Endothelial cell of umbilical vein (primary cell): ENCODE data around the gene OR1M1. TPM values are rescaled to one million over a fixed set of nuclear protein-coding genes. Genes with fewer than 3 reads are reported as not detected.
"Not testable (repeated sequence)": the region's sequence is repeated elsewhere in the genome, so short reads cannot be mapped to it uniquely, and the experiment has no call there.

Source experiments
- BruUV-seq: library from RNA; stranded (reverse); fragments of 400-500 nt; replicated peaks from 2 replicates; lab custom pipeline; 2021; lab: Mats Ljungman, UMichigan
- CTCF ChIA-PET: fragments of 300-600, 350-600 bp; sonication (Branson Sonifier 250); formaldehyde crosslinking; loops from one replicate; lab custom pipeline; 2021; ENCODE audit warnings: antibody characterized with exemption, inconsistent platforms; lab: Charles Lee
- POLR2A ChIA-PET: fragments of 300-600, 350-600 bp; sonication (Branson Sonifier 250); formaldehyde crosslinking; loops from one replicate; lab custom pipeline; 2021; ENCODE audit warnings: antibody characterized with exemption, inconsistent platforms; lab: Charles Lee
- DNase-seq: peaks from one replicate; pipeline ENCODE4 v3.0.0-alpha.2; 2011; ENCODE audit warnings: low read depth, low spot score
- FAIRE-seq: peaks from 2 replicates; lab custom pipeline; 2011; peaks lifted over from hg19 to GRCh38; lab: Jason Lieb, UNC
- H2AFZ ChIP-seq: 2 replicates; pipeline ENCODE4 v1.6.0; 2012; ENCODE audit warnings: low read depth, low read length, control low read depth, inconsistent platforms
- H3K27ac ChIP-seq: 2 replicates; pipeline ENCODE4 v1.5.1; 2011; ENCODE audit warnings: low read depth, mild to moderate bottlenecking, control low read depth, low read length, moderate library complexity; ENCODE audit not compliant: insufficient read depth
- H3K27me3 ChIP-seq, 2 experiments: 2 replicates each; pipeline versions ENCODE4 v1.6.0 to v1.6.1; 2011; ENCODE audit warnings: low read length in 2 of 2, mixed read lengths in 1 of 2; ENCODE audit not compliant: control insufficient read depth in 2 of 2, insufficient read depth in 2 of 2
- H3K36me3 ChIP-seq, 2 experiments: 2 replicates in 1 of 2; 3 replicates in 1 of 2; pipeline ENCODE4 v1.5.1; 2011; ENCODE audit warnings: low read length in 2 of 2, mild to moderate bottlenecking in 1 of 2, moderate library complexity in 1 of 2; ENCODE audit not compliant: control insufficient read depth in 2 of 2, insufficient read depth in 2 of 2; ENCODE audit errors: extremely low read depth in 1 of 2
- H3K4me1 ChIP-seq: 3 replicates; pipeline ENCODE4 v1.5.1; 2011; ENCODE audit warnings: mild to moderate bottlenecking, low read length; ENCODE audit not compliant: control insufficient read depth, insufficient read depth; ENCODE audit errors: extremely low read depth
- H3K4me2 ChIP-seq: 2 replicates; pipeline ENCODE4 v1.6.1; 2011; ENCODE audit warnings: low read length, control low read depth, mixed read lengths; ENCODE audit not compliant: insufficient read depth
- H3K4me3 ChIP-seq, 3 experiments: fragments of 200-600 bp in 1 of 3; sonication (generic), shearing (Covaris generic) in 1 of 3; replicated peaks in 1 of 3; 2 replicates each; pipeline ENCODE4 v1.5.1; 2011 to 2016; ENCODE audit warnings: control low read depth in 3 of 3, low read length in 3 of 3, mild to moderate bottlenecking in 2 of 3, inconsistent platforms in 1 of 3, low read depth in 1 of 3, moderate library complexity in 1 of 3; ENCODE audit not compliant: insufficient read depth in 1 of 3
- H3K79me2 ChIP-seq: 2 replicates; pipeline ENCODE4 v1.6.0; 2012; ENCODE audit warnings: low read length, inconsistent platforms; ENCODE audit not compliant: control insufficient read depth, insufficient read depth
- H3K9ac ChIP-seq: replicated peaks from 2 replicates; pipeline ENCODE3; 2011; ENCODE audit warnings: low read length, control low read depth; ENCODE audit not compliant: insufficient read depth; ENCODE audit errors: extremely low read depth
- H3K9me1 ChIP-seq: replicated peaks from 3 replicates; pipeline ENCODE4 v1.6.0; 2011; ENCODE audit warnings: mild to moderate bottlenecking, low read length; ENCODE audit not compliant: control insufficient read depth, insufficient read depth; ENCODE audit errors: extremely low read depth
- H3K9me3 ChIP-seq: replicated peaks from 2 replicates; pipeline ENCODE4 v1.5.1; 2012; ENCODE audit warnings: low read length, inconsistent platforms; ENCODE audit not compliant: control insufficient read depth, insufficient read depth
- H4K20me1 ChIP-seq: replicated peaks from 2 replicates; pipeline ENCODE3; 2011; ENCODE audit warnings: mild to moderate bottlenecking, low read length; ENCODE audit not compliant: control insufficient read depth, insufficient read depth; ENCODE audit errors: extremely low read depth
- EZH2 ChIP-seq: IDR thresholded peaks from 2 replicates; pipeline ENCODE4 v1.6.1; 2012; ENCODE audit warnings: borderline replicate concordance, low read depth, mild to moderate bottlenecking, moderate library complexity, low read length, inconsistent platforms; ENCODE audit not compliant: severe bottlenecking
- FOS ChIP-seq: IDR thresholded peaks from 2 replicates; pipeline ENCODE4 v1.6.1; 2011; ENCODE audit warnings: mild to moderate bottlenecking, low read length, moderate library complexity, borderline replicate concordance; ENCODE audit not compliant: insufficient read depth
- GATA2 ChIP-seq: IDR thresholded peaks from 2 replicates; pipeline ENCODE4 v1.7.0; 2011; ENCODE audit warnings: low read depth, mild to moderate bottlenecking, moderate library complexity, mixed read lengths, low read length; ENCODE audit not compliant: insufficient read length, insufficient read depth
- JUN ChIP-seq: IDR thresholded peaks from 2 replicates; pipeline ENCODE4 v1.6.1; 2011; ENCODE audit warnings: borderline replicate concordance, low read depth; ENCODE audit not compliant: insufficient read length, insufficient read depth
- MYC ChIP-seq: IDR thresholded peaks from one replicate; pipeline ENCODE4 v1.6.1; 2011; ENCODE audit warnings: mild to moderate bottlenecking, low read depth, low read length
- POLR2A ChIP-seq: IDR thresholded peaks from 2 replicates; pipeline ENCODE4 v1.6.1; 2012; ENCODE audit warnings: low read depth, mild to moderate bottlenecking, control low read depth, low read length
- POLR2AphosphoS5 ChIP-seq: IDR thresholded peaks from 2 replicates; pipeline ENCODE4 v1.6.1; 2012; ENCODE audit warnings: low read depth, mild to moderate bottlenecking, control low read depth, low read length, moderate library complexity; ENCODE audit not compliant: insufficient read depth
- dilution Hi-C: fragments of 300-500 bp; cut with MboI; formaldehyde crosslinking; loops from one replicate; pipeline ENCODE4 v1.15.0; 2019; ENCODE audit warnings: low sequenced_read_pairs; ENCODE audit not compliant: extremely low pct_ligation_motif_present
- intact Hi-C: fragments of 100-400 bp; cut with micrococcal nuclease; formaldehyde crosslinking; loops from one replicate; pipeline ENCODE4 v1.10.0; 2022
- polyA plus RNA-seq, 4 experiments: library from polyadenylated mRNA; depleted of rRNA in 3 of 4; stranded (reverse) in 3 of 4; unstranded in 1 of 4; fragments of >200 nt; gene quantifications; 2 replicates each; pipeline versions ENCODE4 v1.2.1 to v1.2.3, GENCODE V29; 2011 to 2012; ENCODE audit warnings: missing spikeins in 1 of 4
- total RNA-seq: library from RNA; stranded (reverse); gene quantifications from 2 replicates; pipeline ENCODE4 v1.2.3, GENCODE V29; 2021
- TF ChIP-seq, protein P1 (sequence below), 2 donors: IDR thresholded peaks; 1 replicate in 1 of 2; 2 replicates in 1 of 2; pipeline ENCODE4 v1.5.1; 2011; ENCODE audit warnings: low read length in 2 of 2, mild to moderate bottlenecking in 2 of 2, moderate library complexity in 2 of 2, control low read depth in 1 of 2, inconsistent platforms in 1 of 2, low read depth in 1 of 2; ENCODE audit not compliant: insufficient read depth in 1 of 2; ENCODE audit errors: extremely low read depth in 1 of 2
- TF ChIP-seq, protein P2 (sequence below): IDR thresholded peaks from 2 replicates; pipeline ENCODE4 v1.6.1; 2011; ENCODE audit not compliant: insufficient read depth, insufficient read length

OR1M1 gene
- total and polyA plus RNA-seq, 2 donors (not counting 3 experiments of a cell fraction or from before 2014, with no cell fraction given): not detected

DNA sequence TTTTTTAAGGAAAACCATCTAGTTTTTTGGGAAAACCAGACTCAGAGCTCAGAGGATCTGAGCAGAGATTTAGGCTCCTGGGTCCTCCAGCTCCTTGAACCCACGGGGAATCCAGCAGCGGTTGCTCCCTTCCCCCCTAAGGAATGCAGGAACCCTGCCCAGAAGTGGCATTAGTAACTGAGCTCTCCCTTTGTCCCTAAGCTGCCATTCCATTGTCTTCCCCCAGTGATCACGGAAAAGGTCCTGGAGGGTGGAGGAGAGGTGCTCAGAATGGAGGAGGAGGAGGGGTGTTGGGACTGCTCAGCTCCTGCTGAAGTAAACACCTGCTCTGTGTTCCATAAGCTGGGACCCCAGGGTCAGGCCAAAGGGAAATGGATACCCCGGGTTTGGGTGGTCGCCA lies 16.8 kb upstream of the OR1M1 start:
- CTCF ChIA-PET: interaction anchor here (1.1 kb wide), 1 partner anchor 416 kb away, joined by 3 read pairs; no protein-coding TSS in a partner anchor
- no peak overlapping the region for H3K4me2 ChIP-seq
- H3K79me2 ChIP-seq: no peaks in the 10 kb centered on the region
- H3K4me1 ChIP-seq: peaks cover under 1% of the 10 kb centered on the region
- H3K27me3 ChIP-seq: no peaks in the 10 kb centered on the region
- POLR2A ChIA-PET: no interaction called here
- H3K9ac ChIP-seq: no peak overlapping the region
- FAIRE-seq (no peak), DNase-seq (no peak)
- no peak overlapping the region for H3K27ac ChIP-seq
- no peak overlapping the region for H2AFZ ChIP-seq
- intact Hi-C loops: no loop called here
- H3K9me3 ChIP-seq: no peaks in the 10 kb centered on the region
- no peak overlapping the region for H3K4me3 ChIP-seq
- no peaks in the 10 kb centered on the region for H4K20me1 ChIP-seq
- no TSS peak for BruUV-seq
- no peaks in the 10 kb centered on the region for H3K36me3 ChIP-seq
- no peaks in the 10 kb centered on the region for H3K9me1 ChIP-seq
- TF ChIP-seq POLR2AphosphoS5 (no peak), JUN (no peak), GATA2 (no peak), POLR2A (no peak), MYC (no peak), FOS (no peak), EZH2 (no peak)
- TF ChIP-seq, protein P1, sequence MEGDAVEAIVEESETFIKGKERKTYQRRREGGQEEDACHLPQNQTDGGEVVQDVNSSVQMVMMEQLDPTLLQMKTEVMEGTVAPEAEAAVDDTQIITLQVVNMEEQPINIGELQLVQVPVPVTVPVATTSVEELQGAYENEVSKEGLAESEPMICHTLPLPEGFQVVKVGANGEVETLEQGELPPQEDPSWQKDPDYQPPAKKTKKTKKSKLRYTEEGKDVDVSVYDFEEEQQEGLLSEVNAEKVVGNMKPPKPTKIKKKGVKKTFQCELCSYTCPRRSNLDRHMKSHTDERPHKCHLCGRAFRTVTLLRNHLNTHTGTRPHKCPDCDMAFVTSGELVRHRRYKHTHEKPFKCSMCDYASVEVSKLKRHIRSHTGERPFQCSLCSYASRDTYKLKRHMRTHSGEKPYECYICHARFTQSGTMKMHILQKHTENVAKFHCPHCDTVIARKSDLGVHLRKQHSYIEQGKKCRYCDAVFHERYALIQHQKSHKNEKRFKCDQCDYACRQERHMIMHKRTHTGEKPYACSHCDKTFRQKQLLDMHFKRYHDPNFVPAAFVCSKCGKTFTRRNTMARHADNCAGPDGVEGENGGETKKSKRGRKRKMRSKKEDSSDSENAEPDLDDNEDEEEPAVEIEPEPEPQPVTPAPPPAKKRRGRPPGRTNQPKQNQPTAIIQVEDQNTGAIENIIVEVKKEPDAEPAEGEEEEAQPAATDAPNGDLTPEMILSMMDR (IDR thresholded peaks at IDR 0.05; ENCODE audit: extremely low read depth in 1 of 2, insufficient read depth in 1 of 2, low read depth in 1 of 2, low read length in 2 of 2): no peak
- TF ChIP-seq, protein P2, sequence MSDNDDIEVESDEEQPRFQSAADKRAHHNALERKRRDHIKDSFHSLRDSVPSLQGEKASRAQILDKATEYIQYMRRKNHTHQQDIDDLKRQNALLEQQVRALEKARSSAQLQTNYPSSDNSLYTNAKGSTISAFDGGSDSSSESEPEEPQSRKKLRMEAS: no peak
- dilution Hi-C loops: no loop called here

DNA sequence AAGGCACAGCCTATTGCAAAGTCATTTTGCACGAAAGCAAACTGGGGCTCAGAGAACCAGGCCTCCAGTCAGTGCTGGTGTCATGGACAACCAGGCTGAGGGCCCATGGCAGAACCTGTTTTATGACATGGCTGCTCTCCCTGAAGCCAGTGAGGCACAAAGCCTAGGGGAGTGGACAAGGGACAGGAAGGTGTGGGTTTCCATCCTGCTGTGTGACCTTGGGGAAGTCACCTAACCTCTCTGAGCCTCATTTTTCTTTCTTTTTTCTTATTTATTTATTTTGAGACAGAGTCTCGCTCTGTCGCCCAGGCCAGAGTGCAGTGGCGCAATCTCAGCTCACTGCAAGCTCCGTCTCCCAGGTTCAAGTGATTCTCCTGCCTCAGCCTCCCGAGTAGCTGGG lies 15.1 kb upstream of the OR1M1 start:
- H3K27ac ChIP-seq, H3K9me3 ChIP-seq, H3K36me3 ChIP-seq, H3K4me1 ChIP-seq, POLR2A ChIA-PET, H3K9ac ChIP-seq, H3K9me1 ChIP-seq, H2AFZ ChIP-seq, intact Hi-C loops, H3K4me3 ChIP-seq, H4K20me1 ChIP-seq, CTCF ChIA-PET, BruUV-seq, H3K79me2 ChIP-seq, H3K4me2 ChIP-seq, H3K27me3 ChIP-seq, DNase-seq, dilution Hi-C loops, FAIRE-seq: not testable (repeated sequence)
